HEK293 (cell line): ENCODE results near the gene SUSD3.
A peak's percentile ranks its signal among the peaks of the same experiment; 100 is the strongest.

Experiments
- CTCF ChIA-PET: fragments of 350-600 bp; formaldehyde crosslinking; extraction: SDS; loops from one replicate; lab custom pipeline; 2021; ENCODE audit warnings: antibody characterized with exemption; lab: Yijun Ruan, JAX
- POLR2A ChIA-PET: fragments of 300-600 bp; formaldehyde crosslinking; extraction: SDS; loops from one replicate; lab custom pipeline; 2020; ENCODE audit warnings: antibody characterized with exemption, inconsistent platforms; lab: Yijun Ruan, JAX
- H3K27ac ChIP-seq: fragments of 200-500 bp; sonication (Bioruptor generic); 2 replicates; pipeline ENCODE4 v1.5.1; 2014; ENCODE audit warnings: low read depth, low read length, control low read depth, inconsistent platforms; ENCODE audit errors: extremely low read depth
- H3K36me3 ChIP-seq, 2 experiments: fragments of 200-500 bp in 1 of 2; sonication (Bioruptor generic) in 1 of 2; 1 replicate in 1 of 2; 2 replicates in 1 of 2; pipeline ENCODE4 v1.5.1; 2014 to 2017; ENCODE audit warnings: inconsistent platforms in 2 of 2, low read length in 2 of 2; ENCODE audit not compliant: control insufficient read depth in 2 of 2, insufficient read depth in 1 of 2
- H3K4me1 ChIP-seq: fragments of 200-500 bp; sonication (Bioruptor generic); 2 replicates; pipeline ENCODE4 v1.5.1; 2014; ENCODE audit warnings: mild to moderate bottlenecking, low read length, inconsistent platforms; ENCODE audit not compliant: control insufficient read depth, insufficient read depth
- H3K4me3 ChIP-seq: 2 replicates; pipeline ENCODE4 v1.5.1; 2011; ENCODE audit warnings: low read depth, mild to moderate bottlenecking, control low read depth, low read length, moderate library complexity
- H3K9me3 ChIP-seq: fragments of 200-500 bp; sonication (Bioruptor generic); 2 replicates; pipeline ENCODE4 v1.5.1; 2014; ENCODE audit warnings: low read depth, low read length, inconsistent platforms; ENCODE audit not compliant: control insufficient read depth, insufficient read depth
- BCL6B ChIP-seq: fragments of 450-650 bp; formaldehyde crosslinking; IDR thresholded peaks from 2 replicates; pipeline ENCODE4 v1.5.1; 2017; ENCODE audit warnings: missing biosample characterization, missing genetic modification characterization
- GLI4 ChIP-seq: fragments of 450-650 bp; formaldehyde crosslinking; IDR thresholded peaks from 2 replicates; pipeline ENCODE4 v1.5.1; 2016; ENCODE audit warnings: missing biosample characterization, missing genetic modification characterization
- GLIS1 ChIP-seq: fragments of 450-650 bp; formaldehyde crosslinking; IDR thresholded peaks from 2 replicates; pipeline ENCODE4 v1.5.1; 2016; ENCODE audit warnings: missing biosample characterization, missing genetic modification characterization
- HIC1 ChIP-seq: fragments of 450-650 bp; formaldehyde crosslinking; IDR thresholded peaks from 2 replicates; pipeline ENCODE4 v1.5.1; 2016; ENCODE audit warnings: missing biosample characterization, missing genetic modification characterization
- HOXC10 ChIP-seq: sonication (generic); formaldehyde crosslinking; IDR thresholded peaks from 2 replicates; pipeline ENCODE4 v1.8.1; 2023; ENCODE audit warnings: mild to moderate bottlenecking, missing genetic modification reagents
- HOXD13 ChIP-seq: sonication (generic); formaldehyde crosslinking; IDR thresholded peaks from 2 replicates; pipeline ENCODE4 v1.8.0; 2022; ENCODE audit warnings: missing genetic modification reagents, borderline replicate concordance
- MYNN ChIP-seq: fragments of 450-650 bp; formaldehyde crosslinking; IDR thresholded peaks from 2 replicates; pipeline ENCODE4 v1.5.1; 2016; ENCODE audit warnings: missing biosample characterization, missing genetic modification characterization, borderline replicate concordance
- SCRT2 ChIP-seq: fragments of 450-650 bp; formaldehyde crosslinking; IDR thresholded peaks from 2 replicates; pipeline ENCODE4 v1.5.1; 2016; ENCODE audit warnings: missing biosample characterization, missing genetic modification characterization
- YY1 ChIP-seq: fragments of 450-650 bp; formaldehyde crosslinking; IDR thresholded peaks from 2 replicates; pipeline ENCODE4 v1.5.1; 2018; ENCODE audit warnings: missing biosample characterization, missing genetic modification characterization
- ZIC2 ChIP-seq: fragments of 450-650 bp; formaldehyde crosslinking; IDR thresholded peaks from 2 replicates; pipeline ENCODE4 v1.5.1; 2016; ENCODE audit warnings: missing biosample characterization, missing genetic modification characterization
- ZNF132 ChIP-seq: fragments of 450-650 bp; formaldehyde crosslinking; IDR thresholded peaks from 2 replicates; pipeline ENCODE4 v1.5.1; 2017; ENCODE audit warnings: missing biosample characterization, missing genetic modification characterization, borderline replicate concordance
- ZNF19 ChIP-seq: fragments of 450-650 bp; formaldehyde crosslinking; IDR thresholded peaks from 2 replicates; pipeline ENCODE4; 2016; ENCODE audit warnings: missing biosample characterization, missing genetic modification characterization, low read depth
- ZNF391 ChIP-seq: fragments of 450-650 bp; formaldehyde crosslinking; IDR thresholded peaks from 2 replicates; pipeline ENCODE4 v1.5.1; 2016; ENCODE audit warnings: low read depth, missing biosample characterization, missing genetic modification characterization, borderline replicate concordance
- ZNF623 ChIP-seq: fragments of 450-650 bp; formaldehyde crosslinking; IDR thresholded peaks from 2 replicates; pipeline ENCODE4 v1.5.1; 2016; ENCODE audit warnings: missing biosample characterization, missing genetic modification characterization
- ZNF654 ChIP-seq: fragments of 450-650 bp; formaldehyde crosslinking; IDR thresholded peaks from 2 replicates; pipeline ENCODE4 v1.5.1; 2016; ENCODE audit warnings: low read depth, missing biosample characterization, missing genetic modification characterization
- ZNF692 ChIP-seq: fragments of 450-650 bp; formaldehyde crosslinking; IDR thresholded peaks from 2 replicates; pipeline ENCODE4 v1.5.1; 2016; ENCODE audit warnings: missing biosample characterization, missing genetic modification characterization

SUSD3 gene

GRCh38 chr9:93111001-93111370 is 52.5 kb downstream of the SUSD3 start (continued):
- no peak for TF ChIP-seq ZNF391
- TF ChIP-seq ZNF132 (tag by site-specific recombination), result no peak
- no peak for TF ChIP-seq GLI4 (tag by site-specific recombination)
- no peak for TF ChIP-seq HOXC10 (CRISPR knock-in tag)
- TF ChIP-seq HIC1, result no peak
- TF ChIP-seq SCRT2 (tag by site-specific recombination), result no peak

GRCh38 chr9:93111371-93112115 is 53.0 kb downstream of the SUSD3 start:
- ChIA-PET POLR2A (no interaction called here), CTCF (interaction anchor here (0.6 to 3.3 kb wide), 2 partner anchors 8 to 1202 kb away, joined by 3 to 43 read pairs; no protein-coding TSS in a partner anchor)
- H3K36me3 ChIP-seq, result peaks cover 0 to 26% of the 10 kb centered on the region in 2 experiments; a peak in 2 of 3 replicates
- no peak overlapping the region for H3K4me3 ChIP-seq
- peak; percentile 54; the same call in 1 of the 2 replicates for TF ChIP-seq ZIC2 (tag by site-specific recombination)
- TF ChIP-seq BCL6B (tag by site-specific recombination), result no peak
- no peak for TF ChIP-seq MYNN
- no peak for TF ChIP-seq HOXD13 (CRISPR knock-in tag)
- peak; percentile 40 for TF ChIP-seq GLIS1 (tag by site-specific recombination)
- TF ChIP-seq, all 188 proteins: peak for 2
- no peak overlapping the region for H3K27ac ChIP-seq
- H3K9me3 ChIP-seq, result no peaks in the 10 kb centered on the region
- H3K4me1 ChIP-seq, result no peaks in the 10 kb centered on the region

GRCh38 chr9:93112116-93112863 is 53.8 kb downstream of the SUSD3 start:
- CTCF ChIA-PET, result interaction anchor here (1.3 kb wide), 1 partner anchor 42 kb away, joined by 5 read pairs; no protein-coding TSS in a partner anchor
- POLR2A ChIA-PET, result no interaction called here
- Histone ChIP-seq H3K9me3 (no peaks in the 10 kb centered on the region), H3K36me3 (peaks cover 0 to 26% of the 10 kb centered on the region in 2 experiments; a peak in 2 of 3 replicates), H3K4me1 (no peaks in the 10 kb centered on the region), H3K4me3 (no peak overlapping the region), H3K27ac (no peak overlapping the region)
- TF ChIP-seq ZNF654 (tag by site-specific recombination) (no peak), ZNF692 (tag by site-specific recombination) (no peak), YY1 (tag by site-specific recombination) (no peak), ZNF19 (no peak), ZNF623 (tag by site-specific recombination) (peak; percentile 79)
